ENCODE data around the gene WNT11. TPM values are rescaled to one million over a fixed set of nuclear protein-coding genes. Genes with fewer than 3 reads are reported as not detected.
"Not testable (repeated sequence)": the region's sequence is repeated elsewhere in the genome, so short reads cannot be mapped to it uniquely, and the experiment has no call there.

The WNT11 gene
- total RNA-seq, 1 experiment from 2014 or later = 0.08 TPM

GRCh38 chr11:76209973-76210930 is 4.0 kb upstream of the WNT11 start:
- no peak for DNase-seq (ENCODE audit: low read depth, low spot score)
- in situ Hi-C loops (cut with HindIII; ENCODE audit: low pct_unique_long_range_greater_than_20kb, low sequenced_read_pairs) = no loop called here

- no peak for DNase-seq (ENCODE audit: low read depth, low spot score)
- in situ Hi-C loops (cut with HindIII; ENCODE audit: low pct_unique_long_range_greater_than_20kb, low sequenced_read_pairs) = no loop called here
Observed at GRCh38 chr11:76209375-76209972, 3.2 kb upstream of the WNT11 start.

- in situ Hi-C loops (cut with HindIII; ENCODE audit: low pct_unique_long_range_greater_than_20kb, low sequenced_read_pairs) = no loop called here
Observed at GRCh38 chr11:76208438-76209374, 2.4 kb upstream of the WNT11 start.

GRCh38 chr11:76207642-76208401 is 1.5 kb upstream of the WNT11 start:
- DNase-seq (ENCODE audit: low read depth, low spot score) = peak; percentile 70
- in situ Hi-C loops (cut with HindIII; ENCODE audit: low pct_unique_long_range_greater_than_20kb, low sequenced_read_pairs) = no loop called here

More at GRCh38 chr11:76208438-76209374, 2.4 kb upstream of the WNT11 start:
- peak; percentile 10 for DNase-seq (ENCODE audit: low read depth, low spot score)

- in situ Hi-C loops (cut with HindIII; ENCODE audit: low pct_unique_long_range_greater_than_20kb, low sequenced_read_pairs) = no loop called here
- DNase-seq (ENCODE audit: low read depth, low spot score) = no peak
Observed at GRCh38 chr11:76206077-76206326, 300 bp downstream of the WNT11 start.

GRCh38 chr11:76205252-76206076 is 838 bp downstream of the WNT11 start:
- in situ Hi-C loops (cut with HindIII; ENCODE audit: low pct_unique_long_range_greater_than_20kb, low sequenced_read_pairs) = no loop called here
- no peak for DNase-seq (ENCODE audit: low read depth, low spot score)

- in situ Hi-C loops (cut with HindIII; ENCODE audit: low pct_unique_long_range_greater_than_20kb, low sequenced_read_pairs) = no loop called here
Observed at GRCh38 chr11:76203937-76204336, 2.4 kb downstream of the WNT11 start.

GRCh38 chr11:76203131-76203925 is 3.0 kb downstream of the WNT11 start:
- DNase-seq (ENCODE audit: low read depth, low spot score) = no peak
- in situ Hi-C loops (cut with HindIII; ENCODE audit: low pct_unique_long_range_greater_than_20kb, low sequenced_read_pairs) = no loop called here

More at GRCh38 chr11:76203937-76204336, 2.4 kb downstream of the WNT11 start:
- no peak for DNase-seq (ENCODE audit: low read depth, low spot score)

GRCh38 chr11:76201672-76202412 is 4.5 kb downstream of the WNT11 start:
- in situ Hi-C loops (cut with HindIII; ENCODE audit: low pct_unique_long_range_greater_than_20kb, low sequenced_read_pairs) = no loop called here
- DNase-seq (ENCODE audit: low read depth, low spot score) = no peak

GRCh38 chr11:76201056-76201455 is 5.2 kb downstream of the WNT11 start:
- DNase-seq (ENCODE audit: low read depth, low spot score) = no peak
- in situ Hi-C loops (cut with HindIII; ENCODE audit: low pct_unique_long_range_greater_than_20kb, low sequenced_read_pairs) = no loop called here

GRCh38 chr11:76200006-76200940 is 6.0 kb downstream of the WNT11 start:
- no peak for DNase-seq (ENCODE audit: low read depth, low spot score)
- in situ Hi-C loops (cut with HindIII; ENCODE audit: low pct_unique_long_range_greater_than_20kb, low sequenced_read_pairs) = no loop called here

GRCh38 chr11:76198691-76199090 is 7.6 kb downstream of the WNT11 start:
- DNase-seq (ENCODE audit: low read depth, low spot score); in situ Hi-C loops (cut with HindIII; ENCODE audit: low pct_unique_long_range_greater_than_20kb, low sequenced_read_pairs): not testable (repeated sequence)

- in situ Hi-C loops (cut with HindIII; ENCODE audit: low pct_unique_long_range_greater_than_20kb, low sequenced_read_pairs) = no loop called here
- no peak for DNase-seq (ENCODE audit: low read depth, low spot score)
Observed at GRCh38 chr11:76197941-76198640, 8.2 kb downstream of the WNT11 start.

- DNase-seq (ENCODE audit: low read depth, low spot score) = no peak
- in situ Hi-C loops (cut with HindIII; ENCODE audit: low pct_unique_long_range_greater_than_20kb, low sequenced_read_pairs) = no loop called here
Observed at GRCh38 chr11:76197332-76197731, 9.0 kb downstream of the WNT11 start.
